Loucy (cell line): ENCODE measurements around the gene PERCC1.

ENCODE experiments used
- EZH2phosphoT487 ChIP-seq: fragments of 200-600 bp; IDR thresholded peaks from 2 replicates; pipeline ENCODE4 v1.6.1; 2018; ENCODE audit warnings: antibody characterized with exemption, mild to moderate bottlenecking, moderate library complexity, borderline replicate concordance
- TF ChIP-seq, protein P1 (sequence below): fragments of 200-600 bp; sonication (generic); conservative IDR thresholded peaks from 2 replicates; pipeline ENCODE4 v1.5.1; 2014; ENCODE audit warnings: mild to moderate bottlenecking, antibody characterized with exemption, low read length

- TF ChIP-seq, protein P1, sequence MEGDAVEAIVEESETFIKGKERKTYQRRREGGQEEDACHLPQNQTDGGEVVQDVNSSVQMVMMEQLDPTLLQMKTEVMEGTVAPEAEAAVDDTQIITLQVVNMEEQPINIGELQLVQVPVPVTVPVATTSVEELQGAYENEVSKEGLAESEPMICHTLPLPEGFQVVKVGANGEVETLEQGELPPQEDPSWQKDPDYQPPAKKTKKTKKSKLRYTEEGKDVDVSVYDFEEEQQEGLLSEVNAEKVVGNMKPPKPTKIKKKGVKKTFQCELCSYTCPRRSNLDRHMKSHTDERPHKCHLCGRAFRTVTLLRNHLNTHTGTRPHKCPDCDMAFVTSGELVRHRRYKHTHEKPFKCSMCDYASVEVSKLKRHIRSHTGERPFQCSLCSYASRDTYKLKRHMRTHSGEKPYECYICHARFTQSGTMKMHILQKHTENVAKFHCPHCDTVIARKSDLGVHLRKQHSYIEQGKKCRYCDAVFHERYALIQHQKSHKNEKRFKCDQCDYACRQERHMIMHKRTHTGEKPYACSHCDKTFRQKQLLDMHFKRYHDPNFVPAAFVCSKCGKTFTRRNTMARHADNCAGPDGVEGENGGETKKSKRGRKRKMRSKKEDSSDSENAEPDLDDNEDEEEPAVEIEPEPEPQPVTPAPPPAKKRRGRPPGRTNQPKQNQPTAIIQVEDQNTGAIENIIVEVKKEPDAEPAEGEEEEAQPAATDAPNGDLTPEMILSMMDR = no peak
- no peak for TF ChIP-seq EZH2phosphoT487
These were observed 19.3 kb downstream of the PERCC1 start for GRCh38 chr16:1450218-1450617.
